ENCODE data around the gene DCTN3.

GRCh38 chr9:34623374-34624235 lies 3.3 kb upstream of the DCTN3 start:
- TF ChIP-seq CTCF (IDR thresholded peaks at IDR 0.05; ENCODE audit: poor library complexity) (no peak), EZH2 (IDR thresholded peaks at IDR 0.05; ENCODE audit: borderline replicate concordance) (no peak), EZH2phosphoT487 (IDR thresholded peaks at IDR 0.05; ENCODE audit: low read depth, severe bottlenecking, unreplicated experiment) (no peak)
